ENCODE results near the gene FMNL2. TPM values are rescaled to one million over a fixed set of nuclear protein-coding genes. Genes with fewer than 3 reads are reported as not detected.

The FMNL2 gene
- total RNA-seq, 2 experiments from 2014 or later, result 2.2 TPM

GRCh38 chr2:152496371-152496770 is 161.4 kb downstream of the FMNL2 start:
- H3K36me3 Mint-ChIP-seq, result no peaks in the 10 kb centered on the region
- no peak overlapping the region for H3K27ac Mint-ChIP-seq
- H3K4me1 Mint-ChIP-seq (ENCODE audit: low read depth), result no peaks in the 10 kb centered on the region
- peaks cover 18% of the 10 kb centered on the region for H3K27me3 Mint-ChIP-seq
- POLR2A ChIA-PET, result no interaction called here
- no peak for DNase-seq
- CTCF ChIA-PET, result no interaction called here
- H3K4me3 Mint-ChIP-seq, result no peak overlapping the region
- intact Hi-C loops (cut with micrococcal nuclease), result no loop called here
- H3K9me3 Mint-ChIP-seq, result no peaks in the 10 kb centered on the region

- intact Hi-C loops (cut with micrococcal nuclease), result no loop called here
- ChIA-PET POLR2A (no interaction called here), CTCF (no interaction called here)
- Mint-ChIP-seq H3K27me3 (peaks cover 16% of the 10 kb centered on the region), H3K36me3 (no peaks in the 10 kb centered on the region), H3K4me3 (no peak overlapping the region), H3K27ac (no peak overlapping the region), H3K4me1 (ENCODE audit: low read depth) (no peaks in the 10 kb centered on the region), H3K9me3 (no peaks in the 10 kb centered on the region)
- no peak for DNase-seq
Measured at GRCh38 chr2:152497481-152498052, 162.6 kb downstream of the FMNL2 start.

DNA sequence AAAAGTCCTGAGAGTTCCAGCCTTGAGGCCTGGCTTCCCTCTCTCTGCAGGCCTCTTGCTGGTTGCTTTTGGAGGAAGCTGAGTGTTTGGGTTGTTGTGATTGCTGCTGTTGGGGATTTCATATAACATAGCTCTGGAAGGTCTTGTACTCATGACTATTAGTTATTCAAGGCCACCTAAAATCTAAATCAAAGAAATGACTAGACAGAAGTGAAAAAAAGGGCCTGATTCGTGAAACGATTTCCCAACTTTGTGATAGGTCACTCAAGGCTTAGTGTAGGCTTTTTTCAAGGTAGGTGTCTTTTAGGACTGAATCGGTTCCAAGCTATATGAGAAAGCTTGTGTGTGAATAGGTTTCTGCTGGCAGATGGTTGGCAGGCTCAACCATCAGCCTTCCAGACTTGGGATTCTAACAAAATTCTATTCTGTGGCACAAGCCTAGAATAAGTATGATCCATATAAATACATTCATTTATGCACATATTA is 164.4 kb downstream of the FMNL2 start:
- Mint-ChIP-seq H3K27ac (no peak overlapping the region), H3K27me3 (peaks cover 13% of the 10 kb centered on the region), H3K9me3 (no peaks in the 10 kb centered on the region), H3K4me3 (no peak overlapping the region), H3K36me3 (no peaks in the 10 kb centered on the region), H3K4me1 (ENCODE audit: low read depth) (no peaks in the 10 kb centered on the region)
- ChIA-PET POLR2A (no interaction called here), CTCF (no interaction called here)
- DNase-seq, result no peak
- intact Hi-C loops (cut with micrococcal nuclease), result no loop called here

- intact Hi-C loops (cut with micrococcal nuclease), result no loop called here
- Mint-ChIP-seq H3K27me3 (peaks cover 14% of the 10 kb centered on the region), H3K9me3 (no peaks in the 10 kb centered on the region), H3K36me3 (no peaks in the 10 kb centered on the region), H3K4me3 (no peak overlapping the region), H3K4me1 (ENCODE audit: low read depth) (no peaks in the 10 kb centered on the region), H3K27ac (no peak overlapping the region)
- DNase-seq, result no peak
- ChIA-PET POLR2A (no interaction called here), CTCF (interaction anchor here (0.9 kb wide), 1 partner anchor 135 kb away, joined by 3 read pairs; no protein-coding TSS in a partner anchor)
Measured at GRCh38 chr2:152499896-152500735, 165.1 kb downstream of the FMNL2 start.

- intact Hi-C loops (cut with micrococcal nuclease), result no loop called here
- no peak overlapping the region for H3K27ac Mint-ChIP-seq
- no peak overlapping the region for H3K4me3 Mint-ChIP-seq
- no peak for DNase-seq
- H3K36me3 Mint-ChIP-seq, result no peaks in the 10 kb centered on the region
- peaks cover 15% of the 10 kb centered on the region for H3K27me3 Mint-ChIP-seq
- ChIA-PET POLR2A (no interaction called here), CTCF (interaction anchor here (0.9 kb wide), 1 partner anchor 135 kb away, joined by 3 read pairs; no protein-coding TSS in a partner anchor)
- no peaks in the 10 kb centered on the region for H3K4me1 Mint-ChIP-seq (ENCODE audit: low read depth)
- H3K9me3 Mint-ChIP-seq, result no peaks in the 10 kb centered on the region
Measured at GRCh38 chr2:152500772-152501171, 165.8 kb downstream of the FMNL2 start.

- ChIA-PET POLR2A (no interaction called here), CTCF (no interaction called here)
- no peaks in the 10 kb centered on the region for H3K9me3 Mint-ChIP-seq
- no peaks in the 10 kb centered on the region for H3K36me3 Mint-ChIP-seq
- no peak for DNase-seq
- intact Hi-C loops (cut with micrococcal nuclease), result no loop called here
- no peaks in the 10 kb centered on the region for H3K4me1 Mint-ChIP-seq (ENCODE audit: low read depth)
- no peak overlapping the region for H3K27ac Mint-ChIP-seq
- no peak overlapping the region for H3K4me3 Mint-ChIP-seq
- H3K27me3 Mint-ChIP-seq, result peaks cover 11% of the 10 kb centered on the region
Measured at GRCh38 chr2:152501666-152502065, 166.7 kb downstream of the FMNL2 start.

DNA sequence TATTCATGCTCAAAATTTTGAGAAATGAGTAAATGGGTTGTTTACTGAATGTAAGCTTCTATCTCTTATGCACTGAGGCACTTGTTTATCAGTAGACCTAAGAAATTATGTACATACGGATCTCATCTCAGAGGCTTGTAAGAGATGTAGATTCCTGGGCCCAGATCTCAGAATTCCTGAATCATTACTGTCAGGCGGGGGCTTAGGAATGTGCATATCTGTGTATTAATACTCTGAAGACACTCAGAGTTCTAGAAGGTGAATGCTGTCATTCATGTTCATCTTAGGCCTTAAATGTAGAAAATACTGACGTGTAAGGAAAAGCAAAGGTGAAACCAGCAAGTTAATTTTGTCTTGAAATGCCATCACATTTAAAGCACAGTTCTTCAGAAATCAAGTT is 169.6 kb downstream of the FMNL2 start:
- Mint-ChIP-seq H3K36me3 (no peaks in the 10 kb centered on the region), H3K9me3 (no peaks in the 10 kb centered on the region), H3K27ac (no peak overlapping the region), H3K4me3 (no peak overlapping the region), H3K27me3 (peaks cover 10% of the 10 kb centered on the region), H3K4me1 (ENCODE audit: low read depth) (peaks cover 2% of the 10 kb centered on the region)
- intact Hi-C loops (cut with micrococcal nuclease), result no loop called here
- ChIA-PET POLR2A (no interaction called here), CTCF (no interaction called here)
- no peak for DNase-seq

DNA sequence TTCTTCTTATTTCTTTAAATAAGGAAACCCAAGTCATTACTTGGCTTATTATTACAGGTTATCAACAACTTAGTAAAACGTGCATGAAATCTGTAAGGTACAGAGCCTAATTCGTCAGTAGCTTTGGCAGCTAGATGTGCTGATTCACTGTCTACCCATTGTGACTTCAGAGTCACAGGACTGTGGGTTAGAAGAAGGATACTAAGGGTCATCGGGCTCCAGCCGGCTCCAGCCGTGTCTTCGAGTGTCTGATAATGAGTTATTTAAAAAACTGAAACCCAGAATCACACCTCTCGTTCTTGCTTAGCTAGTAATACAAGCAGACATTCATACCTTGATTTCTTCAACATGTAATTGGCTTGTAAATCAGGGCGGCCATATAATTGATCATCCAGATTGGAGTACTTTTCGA is 170.5 kb downstream of the FMNL2 start:
- Mint-ChIP-seq H3K4me1 (ENCODE audit: low read depth) (peaks cover 2% of the 10 kb centered on the region), H3K36me3 (no peaks in the 10 kb centered on the region), H3K27ac (no peak overlapping the region), H3K9me3 (no peaks in the 10 kb centered on the region), H3K27me3 (peaks cover 8% of the 10 kb centered on the region), H3K4me3 (no peak overlapping the region)
- DNase-seq, result no peak
- CTCF ChIA-PET, result no interaction called here
- POLR2A ChIA-PET, result no interaction called here
- intact Hi-C loops (cut with micrococcal nuclease), result no loop called here

DNA sequence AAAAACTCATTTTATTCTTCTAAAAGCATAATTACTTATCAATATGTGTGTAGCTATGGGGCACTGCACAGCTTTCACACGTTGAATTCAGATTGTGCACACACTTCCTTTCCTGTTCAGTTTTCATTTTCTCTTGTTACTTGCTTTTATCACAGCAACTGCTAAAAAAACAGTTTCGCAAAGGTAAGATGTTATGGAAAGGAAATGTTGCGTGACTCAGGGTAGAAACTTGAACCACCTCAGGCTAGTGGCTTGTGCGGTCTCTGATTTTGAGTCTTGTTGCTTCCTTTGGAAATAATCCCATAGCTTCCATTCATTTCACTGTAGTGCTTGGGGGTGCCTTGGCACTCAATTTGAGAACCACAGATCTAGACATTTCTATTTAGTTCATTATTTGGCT is 171.9 kb downstream of the FMNL2 start:
- H3K9me3 Mint-ChIP-seq, result no peaks in the 10 kb centered on the region
- no peak overlapping the region for H3K4me3 Mint-ChIP-seq
- intact Hi-C loops (cut with micrococcal nuclease), result loop anchor here (1.0 kb wide), 1 partner anchor 89 kb away; no protein-coding TSS in a partner anchor
- H3K36me3 Mint-ChIP-seq, result no peaks in the 10 kb centered on the region
- H3K27ac Mint-ChIP-seq, result no peak overlapping the region
- peaks cover 2% of the 10 kb centered on the region for H3K4me1 Mint-ChIP-seq (ENCODE audit: low read depth)
- ChIA-PET CTCF (interaction anchor here (1.5 kb wide), 1 partner anchor 482 kb away, joined by 3 read pairs; no protein-coding TSS in a partner anchor), POLR2A (no interaction called here)
- DNase-seq, result peak; percentile 46
- peaks cover 8% of the 10 kb centered on the region for H3K27me3 Mint-ChIP-seq

DNA sequence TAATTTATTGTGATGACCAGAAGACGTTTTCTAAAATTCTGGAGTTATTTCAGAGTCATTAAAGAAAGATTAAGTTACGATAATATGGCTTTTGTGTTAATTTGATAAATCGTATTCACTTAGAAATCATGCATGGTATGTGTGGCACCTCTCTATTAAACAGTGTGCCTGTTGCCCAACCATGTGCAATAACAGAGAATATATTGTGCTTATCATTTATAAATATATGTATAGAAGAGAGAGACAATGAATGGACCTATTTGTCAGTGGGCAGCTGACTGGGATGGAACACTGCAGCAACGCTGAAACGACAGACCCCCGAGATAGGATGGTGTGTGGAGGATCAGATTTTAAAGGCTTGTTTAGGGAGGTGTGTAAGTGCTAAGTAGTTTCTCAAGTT is 172.9 kb downstream of the FMNL2 start:
- Mint-ChIP-seq H3K27me3 (peaks cover 7% of the 10 kb centered on the region), H3K36me3 (no peaks in the 10 kb centered on the region), H3K4me3 (no peak overlapping the region), H3K27ac (no peak overlapping the region), H3K9me3 (no peaks in the 10 kb centered on the region), H3K4me1 (ENCODE audit: low read depth) (peaks cover 2% of the 10 kb centered on the region)
- no peak for DNase-seq
- intact Hi-C loops (cut with micrococcal nuclease), result loop anchor here (1.0 kb wide), 1 partner anchor 90 kb away; no protein-coding TSS in a partner anchor
- ChIA-PET POLR2A (no interaction called here), CTCF (no interaction called here)

GRCh38 chr2:152508446-152508845 is 173.5 kb downstream of the FMNL2 start:
- no peak for DNase-seq
- intact Hi-C loops (cut with micrococcal nuclease), result no loop called here
- Mint-ChIP-seq H3K4me3 (no peak overlapping the region), H3K9me3 (no peaks in the 10 kb centered on the region), H3K27ac (no peak overlapping the region), H3K4me1 (ENCODE audit: low read depth) (peaks cover 2% of the 10 kb centered on the region), H3K36me3 (no peaks in the 10 kb centered on the region), H3K27me3 (peaks cover 6% of the 10 kb centered on the region)
- CTCF ChIA-PET, result no interaction called here
- POLR2A ChIA-PET, result no interaction called here

- peaks cover 4% of the 10 kb centered on the region for H3K27me3 Mint-ChIP-seq
- H3K36me3 Mint-ChIP-seq, result no peaks in the 10 kb centered on the region
- H3K9me3 Mint-ChIP-seq, result no peaks in the 10 kb centered on the region
- DNase-seq, result no peak
- ChIA-PET CTCF (no interaction called here), POLR2A (interaction anchor here (0.6 kb wide), 1 partner anchor 303 kb away, joined by 3 read pairs; no protein-coding TSS in a partner anchor)
- H3K4me1 Mint-ChIP-seq (ENCODE audit: low read depth), result peaks cover 2% of the 10 kb centered on the region
- intact Hi-C loops (cut with micrococcal nuclease), result no loop called here
- no peak overlapping the region for H3K27ac Mint-ChIP-seq
- H3K4me3 Mint-ChIP-seq, result no peak overlapping the region
Measured at GRCh38 chr2:152509772-152510491, 175.0 kb downstream of the FMNL2 start.

Measured in activated CD4-positive, alpha-beta memory T cell treated with anti-CD3 and anti-CD28 coated beads for 36 hours (primary cell).